KOPT-K1 (cell line): ENCODE measurements around the gene MAB21L3.

ENCODE experiments used
- H3K27ac ChIP-seq: fragments of 200-600 bp; sonication (generic); 2 replicates; pipeline ENCODE4 v1.5.1; 2016; ENCODE audit warnings: antibody characterized with exemption, mild to moderate bottlenecking, low read depth, low read length; ENCODE audit not compliant: poor library complexity, severe bottlenecking
- H3K36me3 ChIP-seq: fragments of 200-600 bp; sonication (generic); 2 replicates; pipeline ENCODE4 v1.5.1; 2017; ENCODE audit warnings: antibody characterized with exemption, mild to moderate bottlenecking, low read length, moderate library complexity; ENCODE audit not compliant: insufficient read depth
- H3K9me3 ChIP-seq: fragments of 200-600 bp; sonication (generic); 2 replicates; pipeline ENCODE4 v1.5.1; 2017; ENCODE audit warnings: antibody characterized with exemption, low read length, mild to moderate bottlenecking; ENCODE audit not compliant: insufficient read depth, poor library complexity, severe bottlenecking

Gene MAB21L3

DNA sequence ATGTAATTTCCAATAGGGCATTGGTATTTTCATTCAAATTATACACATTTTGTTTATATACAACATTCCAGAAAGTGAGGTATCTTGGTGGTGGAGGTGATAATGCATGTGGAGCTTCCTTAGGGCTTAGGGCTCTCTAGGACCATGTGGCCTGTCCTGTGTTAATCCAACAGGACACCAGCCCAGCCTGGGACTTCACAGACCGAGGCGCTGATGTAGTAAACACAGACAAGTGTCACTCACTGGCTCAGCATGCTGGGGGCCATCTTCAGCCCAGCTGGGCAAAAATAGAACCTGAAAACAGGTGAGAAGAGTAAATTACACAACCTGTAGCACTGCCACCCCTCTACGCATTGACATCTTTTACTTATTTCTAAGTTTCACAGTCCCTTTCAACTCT lies 66.7 kb downstream of the MAB21L3 start:
- H3K9me3 ChIP-seq, result no peaks in the 10 kb centered on the region
- no peak overlapping the region for H3K27ac ChIP-seq
- no peaks in the 10 kb centered on the region for H3K36me3 ChIP-seq

- Histone ChIP-seq H3K27ac (no peak overlapping the region), H3K36me3 (no peaks in the 10 kb centered on the region), H3K9me3 (no peaks in the 10 kb centered on the region)
These were observed 67.6 kb downstream of the MAB21L3 start for GRCh38 chr1:116178837-116179236.

- no peaks in the 10 kb centered on the region for H3K9me3 ChIP-seq
- H3K27ac ChIP-seq, result no peak overlapping the region
- no peaks in the 10 kb centered on the region for H3K36me3 ChIP-seq
These were observed 68.2 kb downstream of the MAB21L3 start for GRCh38 chr1:116179419-116179818.

GRCh38 chr1:116179964-116180363 lies 68.8 kb downstream of the MAB21L3 start:
- no peaks in the 10 kb centered on the region for H3K36me3 ChIP-seq
- H3K9me3 ChIP-seq, result no peaks in the 10 kb centered on the region
- no peak overlapping the region for H3K27ac ChIP-seq

- no peaks in the 10 kb centered on the region for H3K9me3 ChIP-seq
- H3K27ac ChIP-seq, result no peak overlapping the region
- no peaks in the 10 kb centered on the region for H3K36me3 ChIP-seq
These were observed 71.0 kb downstream of the MAB21L3 start for GRCh38 chr1:116182019-116182714.
